SH-SY5Y (cell line): ENCODE data around the gene SLC40A1.

Experiments
- GATA2 ChIP-seq: IDR thresholded peaks from 2 replicates; pipeline ENCODE4 v1.6.1; 2011; ENCODE audit warnings: mild to moderate bottlenecking, low read depth, low read length
- GATA3 ChIP-seq: IDR thresholded peaks from 2 replicates; pipeline ENCODE4 v1.6.1; 2011; ENCODE audit warnings: low read depth, mild to moderate bottlenecking, low read length, moderate library complexity

Gene SLC40A1

GRCh38 chr2:189527041-189527750 lies 53.4 kb downstream of the SLC40A1 start:
- no peak for TF ChIP-seq GATA3
- no peak for TF ChIP-seq GATA2

GRCh38 chr2:189526241-189526640 lies 54.3 kb downstream of the SLC40A1 start:
- TF ChIP-seq GATA3 = no peak
- TF ChIP-seq GATA2 = no peak

DNA sequence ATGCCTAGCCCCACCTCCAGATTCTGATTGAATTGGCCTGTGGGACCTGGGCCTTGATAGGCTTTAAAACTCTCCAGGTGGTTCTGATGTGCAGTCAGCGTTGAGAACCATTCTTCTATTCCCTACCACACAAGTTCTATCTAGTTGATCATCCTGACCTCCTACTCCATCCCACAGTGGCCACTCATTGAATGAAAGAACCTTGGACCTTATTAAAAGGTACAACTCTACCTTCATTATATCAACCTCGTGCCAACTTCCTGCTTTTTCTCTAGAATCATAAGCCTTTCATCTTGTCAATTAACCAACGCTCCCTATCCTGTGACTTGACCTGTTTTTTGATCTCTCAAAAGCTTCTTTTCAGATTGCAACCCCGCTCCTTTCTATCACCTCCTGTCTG lies 55.8 kb downstream of the SLC40A1 start:
- TF ChIP-seq GATA2 (no peak), GATA3 (no peak)

- TF ChIP-seq GATA2 (no peak), GATA3 (no peak)
Observed at GRCh38 chr2:189522435-189523151, 58.0 kb downstream of the SLC40A1 start.

DNA sequence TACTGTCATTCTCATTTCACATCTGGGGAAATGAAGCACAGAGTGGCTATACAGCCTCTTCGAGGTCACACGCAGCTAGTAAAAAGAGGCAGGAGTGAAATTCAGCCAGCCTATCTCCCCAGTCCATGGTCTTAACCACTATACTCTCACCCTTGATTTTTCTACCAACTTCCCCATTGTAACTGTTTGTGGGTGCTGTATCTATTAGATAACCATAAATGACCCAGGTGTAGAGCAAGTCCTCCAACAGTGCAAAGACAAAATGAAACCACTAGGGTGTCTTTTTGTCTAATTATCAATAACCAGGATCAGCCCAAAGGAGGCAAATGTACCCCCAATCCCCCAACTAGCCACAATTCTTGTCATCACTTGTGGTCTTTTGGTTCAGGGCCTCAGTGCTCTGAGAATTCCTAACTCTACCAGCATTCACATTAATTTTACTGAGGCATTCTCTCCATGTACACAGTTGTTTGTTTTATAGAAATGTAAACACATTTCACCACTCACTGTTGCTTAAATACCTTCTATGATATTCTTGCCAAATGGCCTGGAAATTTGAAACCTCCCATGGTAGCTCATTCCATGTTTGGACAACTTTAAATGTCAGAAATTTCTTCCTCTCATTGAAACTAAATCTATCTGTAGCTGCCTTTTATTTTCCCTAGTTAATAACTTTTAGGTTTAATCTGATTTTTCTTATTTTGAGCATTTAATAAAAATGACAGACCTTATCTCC lies 58.7 kb downstream of the SLC40A1 start:
- no peak for TF ChIP-seq GATA2
- no peak for TF ChIP-seq GATA3

GRCh38 chr2:189519631-189520387 lies 60.8 kb downstream of the SLC40A1 start:
- TF ChIP-seq GATA2 (no peak), GATA3 (no peak)

- no peak for TF ChIP-seq GATA2
- no peak for TF ChIP-seq GATA3
Observed at GRCh38 chr2:189517847-189518535, 62.6 kb downstream of the SLC40A1 start.

- TF ChIP-seq GATA2 (no peak), GATA3 (no peak)
Observed at GRCh38 chr2:189516546-189516945, 64.0 kb downstream of the SLC40A1 start.

- no peak for TF ChIP-seq GATA2
- TF ChIP-seq GATA3 = no peak
Observed at GRCh38 chr2:189515264-189515663, 65.3 kb downstream of the SLC40A1 start.

DNA sequence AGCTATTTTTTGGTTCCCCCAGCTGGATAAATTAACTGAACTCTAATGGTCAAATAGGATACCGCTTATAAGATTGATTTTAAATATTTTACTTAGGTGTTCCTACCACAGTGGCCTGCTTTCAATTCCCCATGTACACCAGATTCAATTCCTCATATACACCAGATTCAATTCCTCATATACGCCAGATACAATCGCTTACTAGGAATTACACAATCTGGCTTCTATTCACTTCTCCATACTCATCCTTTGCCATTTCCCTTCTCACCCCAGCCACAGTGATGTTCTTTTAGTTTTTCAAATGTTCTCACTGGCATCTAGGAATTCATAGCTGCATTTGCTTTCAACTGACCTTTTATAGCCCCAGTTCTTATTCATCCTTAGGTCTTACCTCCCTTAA lies 66.5 kb downstream of the SLC40A1 start:
- no peak for TF ChIP-seq GATA2
- TF ChIP-seq GATA3 = no peak

DNA sequence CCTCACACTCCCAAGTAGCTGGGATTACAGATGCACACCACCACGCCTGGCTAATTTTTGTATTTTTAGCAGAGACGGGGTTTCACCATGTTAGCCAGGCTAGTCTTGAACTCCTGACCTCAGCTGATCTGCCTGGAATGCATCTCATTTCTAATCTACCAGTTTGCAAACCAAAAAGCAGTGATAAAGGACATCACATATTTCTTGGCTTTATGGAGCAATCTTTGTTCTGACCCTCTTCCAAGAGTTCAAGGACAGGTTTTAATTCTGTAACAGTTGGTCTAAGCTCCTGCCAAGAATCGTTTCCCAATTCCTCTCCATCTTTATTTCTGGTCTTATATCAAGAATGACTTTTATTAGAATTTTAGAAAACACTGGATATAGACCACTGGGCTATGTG lies 67.7 kb downstream of the SLC40A1 start:
- TF ChIP-seq GATA2 = no peak
- TF ChIP-seq GATA3 = no peak

DNA sequence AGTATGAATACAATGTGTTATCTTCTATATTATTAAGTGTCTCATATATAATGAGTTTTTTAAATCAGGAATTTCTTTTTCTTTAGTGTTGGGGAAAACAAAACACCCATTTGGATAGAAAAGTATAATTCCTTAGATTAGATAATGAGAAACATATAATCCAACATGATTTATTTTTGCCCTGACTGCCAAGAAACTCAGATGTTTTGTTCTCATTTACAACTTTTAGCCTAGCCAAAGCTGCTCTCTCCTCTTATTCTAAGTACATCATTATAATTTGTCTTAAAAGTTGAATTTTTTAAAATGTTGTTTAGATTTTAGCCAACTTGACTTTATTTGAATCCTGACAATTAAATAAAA lies 68.6 kb downstream of the SLC40A1 start:
- TF ChIP-seq GATA3 (no peak), GATA2 (no peak)

- TF ChIP-seq GATA2 = no peak
- TF ChIP-seq GATA3 = no peak
Observed at GRCh38 chr2:189511210-189511959, 69.2 kb downstream of the SLC40A1 start.
